Neuronal stem cell (in vitro differentiated cells): ENCODE measurements around the gene DLK1.
A peak's percentile ranks its signal among the peaks of the same experiment; 100 is the strongest.

Experiments used
- DNase-seq: peaks from one replicate; pipeline ENCODE4 v3.0.0-alpha.2; 2013; ENCODE audit warnings: low spot score
- H2AFZ ChIP-seq: one replicate; pipeline ENCODE4 v1.6.1; 2013; ENCODE audit warnings: mild to moderate bottlenecking, low read length, inconsistent platforms
- H2AK5ac ChIP-seq: 2 replicates; pipeline ENCODE4 v1.6.1; 2013; ENCODE audit warnings: low read depth, mild to moderate bottlenecking, inconsistent platforms, low read length, moderate library complexity, mixed read lengths
- H2BK120ac ChIP-seq: 2 replicates; pipeline ENCODE4 v1.6.1; 2013; ENCODE audit warnings: low read depth, mild to moderate bottlenecking, inconsistent platforms, low read length, moderate library complexity, mixed read lengths
- H2BK12ac ChIP-seq: one replicate; pipeline ENCODE4 v1.6.1; 2013; ENCODE audit warnings: low read length, inconsistent platforms
- H2BK15ac ChIP-seq: 2 replicates; pipeline ENCODE4 v1.6.1; 2013; ENCODE audit warnings: mild to moderate bottlenecking, low read length, inconsistent platforms, mixed read lengths
- H2BK5ac ChIP-seq: one replicate; pipeline ENCODE4 v1.6.1; 2013; ENCODE audit warnings: inconsistent platforms, mild to moderate bottlenecking, low read length, moderate library complexity
- H3K14ac ChIP-seq: one replicate; pipeline ENCODE4 v1.6.1; 2013; ENCODE audit warnings: low read length, inconsistent platforms
- H3K18ac ChIP-seq: 2 replicates; pipeline ENCODE4 v1.6.1; 2013; ENCODE audit warnings: low read length, inconsistent platforms
- H3K23ac ChIP-seq: 2 replicates; pipeline ENCODE4 v1.6.1; 2013; ENCODE audit warnings: low read depth, mild to moderate bottlenecking, mixed read lengths, low read length, inconsistent platforms; ENCODE audit not compliant: poor library complexity
- H3K27ac ChIP-seq: replicated peaks from 3 replicates; pipeline ENCODE4 v1.5.1; 2013; ENCODE audit warnings: low read length, inconsistent platforms
- H3K27me3 ChIP-seq, 3 experiments: 2 replicates each; pipeline ENCODE4 v1.6.1; 2013; ENCODE audit warnings: low read length in 3 of 3, mild to moderate bottlenecking in 2 of 3, inconsistent platforms in 1 of 3, low read depth in 1 of 3, mixed read lengths in 1 of 3, moderate library complexity in 1 of 3; ENCODE audit not compliant: control insufficient read depth in 3 of 3, insufficient read depth in 3 of 3
- H3K36me3 ChIP-seq, 2 donors: replicated peaks in 1 of 2; 2 replicates each; pipeline ENCODE4 v1.6.1; 2013; ENCODE audit warnings: low read length in 2 of 2; ENCODE audit not compliant: control insufficient read depth in 2 of 2, insufficient read depth in 2 of 2
- H3K4ac ChIP-seq: 2 replicates; pipeline ENCODE4 v1.6.1; 2013; ENCODE audit warnings: inconsistent platforms, mild to moderate bottlenecking, low read length, moderate library complexity
- H3K4me1 ChIP-seq, 2 donors: 1 replicate in 1 of 2; 2 replicates in 1 of 2; pipeline ENCODE4 v1.6.1; 2013; ENCODE audit warnings: low read length in 2 of 2, low read depth in 1 of 2; ENCODE audit not compliant: control insufficient read depth in 2 of 2, insufficient read depth in 1 of 2
- H3K4me2 ChIP-seq: one replicate; pipeline ENCODE4 v1.6.1; 2013; ENCODE audit warnings: mild to moderate bottlenecking, low read length, inconsistent platforms; ENCODE audit not compliant: insufficient read depth, poor library complexity, severe bottlenecking
- H3K4me3 ChIP-seq, 2 donors: 2 replicates each; pipeline ENCODE4 v1.5.1; 2013; ENCODE audit warnings: low read length in 2 of 2, mild to moderate bottlenecking in 2 of 2, inconsistent platforms in 1 of 2, moderate library complexity in 1 of 2
- H3K79me1 ChIP-seq: one replicate; pipeline ENCODE4 v1.6.1; 2013; ENCODE audit warnings: low read depth, mild to moderate bottlenecking, inconsistent platforms, low read length, moderate library complexity
- H3K9ac ChIP-seq: one replicate; pipeline ENCODE4 v1.6.1; 2013; ENCODE audit warnings: mild to moderate bottlenecking, low read depth, low read length, inconsistent platforms; ENCODE audit not compliant: poor library complexity
- H3K9me3 ChIP-seq, 2 donors: replicated peaks in 1 of 2; 2 replicates each; pipeline versions ENCODE3 to v1.6.1; 2013; ENCODE audit warnings: low read length in 2 of 2, mild to moderate bottlenecking in 2 of 2, inconsistent platforms in 1 of 2, low read depth in 1 of 2, mixed read lengths in 1 of 2, moderate library complexity in 1 of 2; ENCODE audit not compliant: control insufficient read depth in 2 of 2, insufficient read depth in 1 of 2
- H4K8ac ChIP-seq: one replicate; pipeline ENCODE4 v1.6.1; 2013; ENCODE audit warnings: low read depth, mild to moderate bottlenecking, inconsistent platforms, low read length, moderate library complexity
- H4K91ac ChIP-seq: one replicate; pipeline ENCODE4 v1.6.1; 2013; ENCODE audit warnings: low read length, low read depth, mild to moderate bottlenecking, inconsistent platforms; ENCODE audit not compliant: poor library complexity
- WGBS, 2 donors: extraction: QIAGEN DNeasy Blood & Tissue Kit; methylation state at CpG; one replicate each; pipeline ENCODE4 v1.1.7; 2013; ENCODE audit warnings: missing lambda C conversion rate in 2 of 2, mixed read lengths in 1 of 2; ENCODE audit not compliant: insufficient read length in 2 of 2, insufficient replicate concordance in 1 of 2; ENCODE audit errors: extremely low coverage in 2 of 2; 5-methylcytosine and 5-hydroxymethylcytosine counted together

Gene DLK1

DNA sequence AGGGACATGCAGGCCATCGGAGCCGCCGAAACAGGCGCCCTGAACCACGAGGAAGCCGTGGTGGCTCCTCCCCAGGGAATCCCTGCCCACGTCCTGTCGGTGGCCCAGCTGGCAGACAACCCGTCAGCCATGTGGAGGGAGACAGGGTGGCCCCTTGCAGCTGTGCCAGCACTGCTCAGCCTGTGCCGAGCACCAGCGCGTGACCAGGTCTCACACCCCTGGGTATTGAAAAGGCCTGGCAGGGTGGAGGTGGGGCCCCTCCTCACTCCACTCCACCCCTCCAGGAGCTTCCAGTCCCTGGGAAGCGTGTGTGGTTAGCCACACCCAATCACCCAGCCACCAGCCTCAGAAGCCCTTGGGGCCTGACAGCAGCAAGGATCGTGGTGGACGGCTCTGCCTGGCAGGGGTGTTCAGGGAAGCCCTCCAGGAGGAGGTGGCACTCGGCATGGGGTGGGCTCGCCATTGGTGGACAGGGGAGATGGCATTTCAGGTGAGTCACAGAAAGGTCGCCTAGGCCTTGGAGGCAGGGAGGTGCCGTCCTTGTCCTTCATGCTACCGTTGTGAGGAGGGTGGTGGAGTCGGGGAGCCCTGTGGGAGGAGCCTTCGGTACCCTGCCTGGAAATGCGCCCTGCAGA lies 12.3 kb upstream of the DLK1 start:
- Histone ChIP-seq H2AFZ (no peak overlapping the region), H2BK12ac (peak overlapping the region; percentile 97), H3K4me2 (no peak overlapping the region), H3K4me3 (no peak overlapping the region), H3K79me1 (no peaks in the 10 kb centered on the region), H3K27me3 (peaks cover 0 to 26% (median 0%) of the 10 kb centered on the region in 3 experiments), H3K14ac (no peak overlapping the region), H2BK15ac (peak overlapping the region; percentile 76), H3K18ac (peak overlapping the region; percentile 92), H2BK5ac (peak overlapping the region; percentile 87), H3K4ac (peak overlapping the region; percentile 54), H3K4me1 (peaks cover 20 to 32% of the 10 kb centered on the region in 2 donors), H3K36me3 (no peaks in the 10 kb centered on the region), H2AK5ac (peak overlapping the region; percentile 99), H3K9me3 (peaks cover 7 to 9% of the 10 kb centered on the region in 2 donors), H3K23ac (peak overlapping the region; percentile 34), H3K27ac (no peak overlapping the region), H4K91ac (peak overlapping the region; percentile 96), H3K9ac (peak overlapping the region; percentile 39), H4K8ac (peak overlapping the region; percentile 75), H2BK120ac (peak overlapping the region; percentile 95)
- WGBS, 2 donors, result no CpG with 5 or more reads among the region's 23 CpGs
- DNase-seq, result no peak

GRCh38 chr14:100715332-100715731 lies 11.4 kb upstream of the DLK1 start:
- Histone ChIP-seq H2AK5ac (peak overlapping the region; percentile 28), H3K9ac (no peak overlapping the region), H3K4ac (no peak overlapping the region), H3K4me3 (no peak overlapping the region), H3K9me3 (peaks cover 7 to 9% of the 10 kb centered on the region in 2 donors), H2AFZ (no peak overlapping the region), H2BK12ac (no peak overlapping the region), H3K27ac (no peak overlapping the region), H3K4me1 (peaks cover 25 to 35% of the 10 kb centered on the region in 2 donors), H4K8ac (no peak overlapping the region), H3K27me3 (peaks cover 0 to 23% (median 0%) of the 10 kb centered on the region in 3 experiments), H4K91ac (no peak overlapping the region), H3K79me1 (no peaks in the 10 kb centered on the region), H3K4me2 (no peak overlapping the region), H2BK5ac (peak overlapping the region; percentile 9), H3K23ac (no peak overlapping the region), H3K18ac (peak overlapping the region; percentile 51), H2BK120ac (no peak overlapping the region), H2BK15ac (peak overlapping the region; percentile 46), H3K36me3 (no peaks in the 10 kb centered on the region), H3K14ac (no peak overlapping the region)
- DNase-seq, result no peak
- WGBS, 2 donors, result no CpG with 5 or more reads among the region's 9 CpGs

DNA sequence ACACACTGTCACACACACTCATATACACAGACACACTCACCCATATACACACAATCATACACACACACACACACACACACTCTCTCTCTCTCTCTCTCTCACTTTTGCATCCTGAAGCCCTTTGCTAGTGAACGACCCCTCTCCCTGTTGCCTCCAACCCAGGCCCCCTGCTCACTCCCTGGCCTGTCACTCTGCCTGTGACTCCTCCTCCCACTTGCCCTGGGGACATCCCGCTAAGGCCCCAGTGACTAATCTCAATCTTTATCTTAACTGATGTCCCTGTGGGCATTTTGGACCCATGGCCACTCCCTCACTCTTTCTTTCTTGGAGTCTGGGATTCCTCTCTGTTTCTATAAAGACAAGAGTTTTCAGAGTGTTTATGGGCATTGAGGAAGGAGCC lies 10.9 kb upstream of the DLK1 start:
- H4K8ac ChIP-seq, result no peak overlapping the region
- no peak overlapping the region for H3K14ac ChIP-seq
- H3K18ac ChIP-seq, result no peak overlapping the region
- no peak overlapping the region for H2BK15ac ChIP-seq
- no peaks in the 10 kb centered on the region for H3K79me1 ChIP-seq
- H3K27ac ChIP-seq, result no peak overlapping the region
- no peak overlapping the region for H2BK12ac ChIP-seq
- H3K36me3 ChIP-seq, result no peaks in the 10 kb centered on the region
- no peak overlapping the region for H3K4me2 ChIP-seq
- no peak overlapping the region for H4K91ac ChIP-seq
- WGBS, 2 donors, result no CpG with 5 or more reads among the region's 2 CpGs
- H3K4ac ChIP-seq, result no peak overlapping the region
- no peak overlapping the region for H2BK5ac ChIP-seq
- H3K4me3 ChIP-seq, result no peak overlapping the region
- no peak overlapping the region for H2BK120ac ChIP-seq
- peaks cover 0 to 20% (median 0%) of the 10 kb centered on the region in 3 experiments for H3K27me3 ChIP-seq
- DNase-seq, result no peak
- H3K4me1 ChIP-seq, result peaks cover 24 to 35% of the 10 kb centered on the region in 2 donors
- no peak overlapping the region for H2AFZ ChIP-seq
- H2AK5ac ChIP-seq, result no peak overlapping the region
- no peak overlapping the region for H3K9ac ChIP-seq
- H3K23ac ChIP-seq, result no peak overlapping the region
- H3K9me3 ChIP-seq, result peaks cover 7 to 9% of the 10 kb centered on the region in 2 donors

- no peak overlapping the region for H2AFZ ChIP-seq
- H3K4me3 ChIP-seq, result no peak overlapping the region
- H4K8ac ChIP-seq, result no peak overlapping the region
- H4K91ac ChIP-seq, result peak overlapping the region; percentile 90
- DNase-seq, result no peak
- H3K36me3 ChIP-seq, result no peaks in the 10 kb centered on the region
- H2BK15ac ChIP-seq, result peak overlapping the region; percentile 93
- WGBS, 2 donors, result no CpG with 5 or more reads among the region's 12 CpGs
- peak overlapping the region; percentile 54 for H3K4ac ChIP-seq
- H2BK12ac ChIP-seq, result peak overlapping the region; percentile 85
- H3K27me3 ChIP-seq, result peaks cover 0 to 21% (median 0%) of the 10 kb centered on the region in 3 experiments
- peak overlapping the region; percentile 91 for H3K18ac ChIP-seq
- H2BK120ac ChIP-seq, result peak overlapping the region; percentile 72
- no peaks in the 10 kb centered on the region for H3K79me1 ChIP-seq
- H3K9me3 ChIP-seq, result peaks cover 7 to 9% of the 10 kb centered on the region in 2 donors
- H3K23ac ChIP-seq, result no peak overlapping the region
- H3K27ac ChIP-seq, result no peak overlapping the region
- peak overlapping the region; percentile 80 for H2BK5ac ChIP-seq
- H3K9ac ChIP-seq, result no peak overlapping the region
- H3K4me1 ChIP-seq, result peaks cover 18 to 32% of the 10 kb centered on the region in 2 donors
- peak overlapping the region; percentile 96 for H2AK5ac ChIP-seq
- H3K14ac ChIP-seq, result peak overlapping the region; percentile 32
- H3K4me2 ChIP-seq, result no peak overlapping the region
Observed at GRCh38 chr14:100717386-100717785, 9.3 kb upstream of the DLK1 start.
